T-cell (primary cell): ENCODE data around the gene SERTM2. TPM values are rescaled to one million over a fixed set of nuclear protein-coding genes. Genes with fewer than 3 reads are reported as not detected.

Source experiments
- ATAC-seq, 4 experiments: fragments of 200-7000 bp in 3 of 4; fragments of 150-1000 bp in 1 of 4; cut with Tn5 transposase; replicated peaks in 1 of 4; 1 replicate in 3 of 4; 2 replicates in 1 of 4; pipeline ENCODE4 v1.10.0; 2021; ENCODE audit warnings: moderate library complexity in 3 of 4, mild to moderate bottlenecking in 2 of 4, moderate number of reproducible peaks in 1 of 4
- CTCF ChIA-PET, 2 donors: fragments of 300-600 bp; sonication (Branson Sonifier 250); formaldehyde crosslinking; loops; one replicate each; lab custom pipeline; 2022; ENCODE audit warnings: antibody characterized with exemption in 2 of 2; lab: Charles Lee
- POLR2A ChIA-PET, 2 donors: fragments of 300-600 bp; sonication (Branson Sonifier 250); formaldehyde crosslinking; loops; one replicate each; lab custom pipeline; 2022; ENCODE audit warnings: antibody characterized with exemption in 2 of 2; lab: Charles Lee
- DNase-seq, 35 experiments: peaks; one replicate each; pipeline versions ENCODE4 v3.0.0 to v3.0.0-alpha.2; 2013 to 2023
- H3K27ac ChIP-seq: one replicate; pipeline ENCODE4 v1.5.1; 2013; ENCODE audit warnings: low read length
- H3K27me3 ChIP-seq, 2 experiments: replicated peaks in 1 of 2; 1 replicate in 1 of 2; 2 replicates in 1 of 2; pipeline versions ENCODE4 v1.6.1 to v1.7.0; 2013; ENCODE audit warnings: low read length in 1 of 2, mixed read lengths in 1 of 2; ENCODE audit not compliant: control insufficient read depth in 2 of 2, insufficient read depth in 2 of 2; ENCODE audit errors: extremely low read depth in 1 of 2
- H3K36me3 ChIP-seq, 2 donors: 1 replicate in 1 of 2; 2 replicates in 1 of 2; pipeline versions ENCODE4 v1.6.1 to v1.7.0; 2013; ENCODE audit warnings: low read length in 1 of 2; ENCODE audit not compliant: control insufficient read depth in 2 of 2, insufficient read depth in 1 of 2; ENCODE audit errors: extremely low read depth in 1 of 2
- H3K4me1 ChIP-seq, 2 experiments: 1 replicate in 1 of 2; 2 replicates in 1 of 2; pipeline versions ENCODE4 v1.6.1 to v1.7.0; 2013; ENCODE audit warnings: low read length in 2 of 2, mixed read lengths in 1 of 2; ENCODE audit not compliant: insufficient read depth in 2 of 2, control insufficient read depth in 1 of 2; ENCODE audit errors: extremely low read depth in 1 of 2
- H3K4me3 ChIP-seq, 2 donors: 1 replicate in 1 of 2; 2 replicates in 1 of 2; pipeline versions ENCODE4 v1.5.1 to v1.7.0; 2013; ENCODE audit warnings: mild to moderate bottlenecking in 2 of 2, low read length in 1 of 2, moderate library complexity in 1 of 2; ENCODE audit not compliant: control insufficient read depth in 1 of 2; ENCODE audit errors: extremely low read depth in 1 of 2
- H3K9me3 ChIP-seq: 2 replicates; pipeline ENCODE4 v1.7.0; 2013
- H3K27ac Mint-ChIP-seq, 2 donors: one replicate each; pipeline ENCODE4 v1.8.0; 2020 to 2021; ENCODE audit warnings: mild to moderate bottlenecking in 2 of 2, mixed read lengths in 2 of 2
- H3K27me3 Mint-ChIP-seq, 2 donors: one replicate each; pipeline ENCODE4 v1.8.0; 2021 to 2022; ENCODE audit warnings: mixed read lengths in 2 of 2
- H3K36me3 Mint-ChIP-seq: one replicate; pipeline ENCODE4 v1.8.0; 2021; ENCODE audit warnings: mixed read lengths
- H3K4me1 Mint-ChIP-seq, 3 donors: one replicate each; pipeline ENCODE4 v1.8.0; 2020 to 2022; ENCODE audit warnings: mixed read lengths in 3 of 3, mild to moderate bottlenecking in 1 of 3
- H3K4me3 Mint-ChIP-seq, 3 donors: one replicate each; pipeline ENCODE4 v1.8.0; 2020 to 2022; ENCODE audit warnings: mild to moderate bottlenecking in 3 of 3, mixed read lengths in 3 of 3, moderate library complexity in 3 of 3
- H3K9me3 Mint-ChIP-seq, 3 donors: one replicate each; pipeline ENCODE4 v1.8.0; 2020 to 2022; ENCODE audit warnings: mixed read lengths in 3 of 3
- WGBS: methylation state at CpG from one replicate; pipeline ENCODE4 v1.1.5; 2013; ENCODE audit warnings: missing lambda C conversion rate; ENCODE audit not compliant: insufficient coverage; 5-methylcytosine and 5-hydroxymethylcytosine counted together
- total RNA-seq, 35 experiments: library from RNA in 6 of 35; stranded (reverse) in 6 of 35; fragments of 120-200 nt in 1 of 35; gene quantifications; one replicate each; pipeline versions ENCODE4 v1.2.1 to v1.2.4 and lab custom pipeline; 2013 to 2026

SERTM2 gene
- total RNA-seq (not detected), total RNA-seq (lab: John Stamatoyannopoulos, UW) (0 to 0.11 (median 0) reads per million in 29 experiments)
- total RNA-seq (2013), result not detected

DNA sequence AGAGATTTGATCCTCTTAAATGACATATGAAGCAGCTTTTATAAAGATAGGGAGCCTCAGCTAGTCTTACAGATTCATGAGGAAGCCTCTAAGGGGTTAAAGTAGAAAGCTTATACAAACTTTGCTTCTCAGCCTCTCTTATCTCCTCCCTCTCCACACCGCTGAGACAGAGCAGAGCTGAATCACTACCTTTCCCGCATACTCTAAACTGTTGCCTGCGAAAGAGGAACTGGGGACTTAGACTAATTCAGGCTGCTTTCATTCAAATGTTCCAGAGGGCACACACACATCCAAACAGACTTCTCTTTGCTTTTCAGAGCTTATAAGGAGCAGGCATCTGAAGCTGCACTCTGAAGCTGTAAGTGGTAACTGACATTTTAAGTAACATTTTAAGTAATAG is at the start of gene SERTM2:
SERTM2 (plus strand) TSS at position 169 of the 400 bp plus-strand sequence. CDS start 7,213 bp downstream, outside the sequence.
- ChIA-PET CTCF (no interaction called here), POLR2A (no interaction called here)
- H3K4me1 ChIP-seq, result no peaks in the 10 kb centered on the region
- DNase-seq (no peak), ATAC-seq (no peak)
- WGBS, result no CpG with 5 or more reads among the region's 3 CpGs
- H3K9me3 Mint-ChIP-seq, result no peaks in the 10 kb centered on the region
- H3K27ac ChIP-seq, result no peak within 1 kb of the TSS
- no peaks in the 10 kb centered on the region for H3K36me3 ChIP-seq
- H3K4me3 Mint-ChIP-seq, result no peak within 1 kb of the TSS
- no peaks in the 10 kb centered on the region for H3K9me3 ChIP-seq
- no peak within 1 kb of the TSS for H3K27ac Mint-ChIP-seq
- H3K4me3 ChIP-seq, result no peak within 1 kb of the TSS
- H3K4me1 Mint-ChIP-seq, result peaks cover 0 to 6% (median 0%) of the 10 kb centered on the region in 3 donors
- H3K27me3 ChIP-seq, result no peaks in the 10 kb centered on the region
- H3K27me3 Mint-ChIP-seq, result peaks cover 5 to 6% of the 10 kb centered on the region in 2 donors
- no peaks in the 10 kb centered on the region for H3K36me3 Mint-ChIP-seq

- ATAC-seq (no peak), DNase-seq (no peak)
- H3K4me3 Mint-ChIP-seq, result no peak overlapping the region
- no peaks in the 10 kb centered on the region for H3K36me3 Mint-ChIP-seq
- H3K27me3 Mint-ChIP-seq, result peaks cover 0 to 22% of the 10 kb centered on the region in 2 donors
- ChIA-PET CTCF (no interaction called here), POLR2A (no interaction called here)
- H3K4me3 ChIP-seq, result no peak overlapping the region
- no peaks in the 10 kb centered on the region for H3K4me1 Mint-ChIP-seq
- no CpG with 5 or more reads among the region's 1 CpG for WGBS
- no peak overlapping the region for H3K27ac Mint-ChIP-seq
- H3K9me3 ChIP-seq, result no peaks in the 10 kb centered on the region
- H3K27ac ChIP-seq, result no peak overlapping the region
- H3K9me3 Mint-ChIP-seq, result peaks cover 0 to 7% (median 6%) of the 10 kb centered on the region in 3 donors
- H3K4me1 ChIP-seq, result no peaks in the 10 kb centered on the region
- no peaks in the 10 kb centered on the region for H3K36me3 ChIP-seq
- no peaks in the 10 kb centered on the region for H3K27me3 ChIP-seq
Measured at GRCh38 chrX:111465669-111466068, 45.8 kb upstream of the SERTM2 start.

- no peak overlapping the region for H3K4me3 Mint-ChIP-seq
- WGBS, result no CpG with 5 or more reads among the region's 1 CpG
- peaks cover 2 to 14% (median 10%) of the 10 kb centered on the region in 3 donors for H3K9me3 Mint-ChIP-seq
- H3K27me3 Mint-ChIP-seq, result peaks cover 0 to 17% of the 10 kb centered on the region in 2 donors
- ATAC-seq (no peak), DNase-seq (no peak)
- no peaks in the 10 kb centered on the region for H3K36me3 Mint-ChIP-seq
- Histone ChIP-seq H3K27me3 (no peaks in the 10 kb centered on the region), H3K36me3 (no peaks in the 10 kb centered on the region), H3K4me3 (no peak overlapping the region), H3K9me3 (no peaks in the 10 kb centered on the region), H3K27ac (no peak overlapping the region), H3K4me1 (no peaks in the 10 kb centered on the region)
- no peak overlapping the region for H3K27ac Mint-ChIP-seq
- ChIA-PET POLR2A (no interaction called here), CTCF (no interaction called here)
- H3K4me1 Mint-ChIP-seq, result no peaks in the 10 kb centered on the region
Measured at GRCh38 chrX:111467896-111468295, 43.5 kb upstream of the SERTM2 start.

DNA sequence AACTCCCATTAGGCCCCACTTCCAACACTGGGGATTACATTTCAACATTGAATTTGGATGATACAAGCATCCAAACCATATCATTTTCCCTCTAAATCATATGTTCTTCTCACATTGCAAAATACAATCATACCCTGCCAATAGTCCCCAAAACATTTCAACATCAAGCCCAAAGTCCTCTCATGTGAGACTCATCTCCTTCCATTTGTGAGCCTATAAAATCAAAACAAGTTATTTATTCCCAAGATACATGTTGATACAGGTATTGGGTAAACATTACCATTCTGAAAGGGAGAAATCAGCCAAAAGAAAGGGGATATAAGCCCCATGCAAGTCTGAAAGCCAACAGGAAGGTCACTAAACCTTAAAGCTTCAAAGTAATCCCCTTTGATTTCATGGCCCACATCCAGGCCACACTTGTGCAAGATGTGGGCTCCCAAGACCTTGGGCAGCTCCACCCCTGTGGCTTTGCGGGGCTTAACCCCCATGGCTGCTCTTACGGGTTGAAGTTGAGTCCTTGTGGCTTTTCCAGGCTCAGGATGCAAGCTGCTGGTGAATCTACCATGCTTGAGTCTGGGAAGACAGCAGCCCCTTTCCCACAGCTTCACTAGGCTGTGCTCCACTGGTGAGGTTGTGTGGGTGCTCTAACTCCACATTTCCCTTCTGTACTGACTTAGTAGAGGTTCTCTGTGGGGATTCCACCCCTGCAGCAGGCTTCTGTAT is 40.6 kb upstream of the SERTM2 start:
- Mint-ChIP-seq H3K27me3 (peaks cover 0 to 17% of the 10 kb centered on the region in 2 donors), H3K9me3 (peaks cover 2 to 14% (median 10%) of the 10 kb centered on the region in 3 donors), H3K4me1 (no peaks in the 10 kb centered on the region), H3K4me3 (no peak overlapping the region), H3K27ac (no peak overlapping the region), H3K36me3 (no peaks in the 10 kb centered on the region)
- Histone ChIP-seq H3K4me1 (no peaks in the 10 kb centered on the region), H3K27me3 (no peaks in the 10 kb centered on the region), H3K4me3 (no peak overlapping the region), H3K9me3 (no peaks in the 10 kb centered on the region), H3K36me3 (no peaks in the 10 kb centered on the region), H3K27ac (no peak overlapping the region)
- ATAC-seq, result no peak
- CTCF ChIA-PET, result no interaction called here
- no peak for DNase-seq
- no CpG with 5 or more reads among the region's 2 CpGs for WGBS
- POLR2A ChIA-PET, result no interaction called here

GRCh38 chrX:111481896-111482295 is 29.5 kb upstream of the SERTM2 start:
- CTCF ChIA-PET, result no interaction called here
- Mint-ChIP-seq H3K36me3 (no peaks in the 10 kb centered on the region), H3K4me1 (peaks cover 0 to 5% (median 1%) of the 10 kb centered on the region in 3 donors), H3K4me3 (no peak overlapping the region), H3K27ac (no peak overlapping the region), H3K9me3 (peaks cover 0 to 9% (median 0%) of the 10 kb centered on the region in 3 donors), H3K27me3 (peaks cover 0 to 12% of the 10 kb centered on the region in 2 donors)
- Histone ChIP-seq H3K4me3 (no peak overlapping the region), H3K36me3 (no peaks in the 10 kb centered on the region), H3K27me3 (no peaks in the 10 kb centered on the region), H3K4me1 (no peaks in the 10 kb centered on the region), H3K9me3 (no peaks in the 10 kb centered on the region), H3K27ac (no peak overlapping the region)
- no peak for ATAC-seq
- no peak for DNase-seq
- POLR2A ChIA-PET, result no interaction called here

- H3K36me3 Mint-ChIP-seq, result no peaks in the 10 kb centered on the region
- ATAC-seq (no peak), DNase-seq (no peak)
- H3K4me1 Mint-ChIP-seq, result peaks cover 0 to 5% (median 1%) of the 10 kb centered on the region in 3 donors
- Histone ChIP-seq H3K27me3 (no peaks in the 10 kb centered on the region), H3K9me3 (no peaks in the 10 kb centered on the region), H3K4me3 (no peak overlapping the region), H3K36me3 (no peaks in the 10 kb centered on the region), H3K4me1 (no peaks in the 10 kb centered on the region), H3K27ac (no peak overlapping the region)
- ChIA-PET POLR2A (no interaction called here), CTCF (no interaction called here)
- H3K4me3 Mint-ChIP-seq, result no peak overlapping the region
- peaks cover 0 to 18% of the 10 kb centered on the region in 2 donors for H3K27me3 Mint-ChIP-seq
- H3K9me3 Mint-ChIP-seq, result peaks cover 0 to 6% (median 0%) of the 10 kb centered on the region in 3 donors
- WGBS, result no CpG with 5 or more reads among the region's 2 CpGs
- no peak overlapping the region for H3K27ac Mint-ChIP-seq
Measured at GRCh38 chrX:111483135-111483534, 28.3 kb upstream of the SERTM2 start.
